ENCODE measurements around the gene NT5C2. TPM values are rescaled to one million over a fixed set of nuclear protein-coding genes. Genes with fewer than 3 reads are reported as not detected.

The NT5C2 gene
- total RNA-seq, 1 experiment from 2014 or later, result 76.1 TPM

- ChIA-PET CTCF (no interaction called here), POLR2A (no interaction called here)
- H3K4me1 Mint-ChIP-seq, result peaks cover 14% of the 10 kb centered on the region
- TF ChIP-seq, protein P1, sequence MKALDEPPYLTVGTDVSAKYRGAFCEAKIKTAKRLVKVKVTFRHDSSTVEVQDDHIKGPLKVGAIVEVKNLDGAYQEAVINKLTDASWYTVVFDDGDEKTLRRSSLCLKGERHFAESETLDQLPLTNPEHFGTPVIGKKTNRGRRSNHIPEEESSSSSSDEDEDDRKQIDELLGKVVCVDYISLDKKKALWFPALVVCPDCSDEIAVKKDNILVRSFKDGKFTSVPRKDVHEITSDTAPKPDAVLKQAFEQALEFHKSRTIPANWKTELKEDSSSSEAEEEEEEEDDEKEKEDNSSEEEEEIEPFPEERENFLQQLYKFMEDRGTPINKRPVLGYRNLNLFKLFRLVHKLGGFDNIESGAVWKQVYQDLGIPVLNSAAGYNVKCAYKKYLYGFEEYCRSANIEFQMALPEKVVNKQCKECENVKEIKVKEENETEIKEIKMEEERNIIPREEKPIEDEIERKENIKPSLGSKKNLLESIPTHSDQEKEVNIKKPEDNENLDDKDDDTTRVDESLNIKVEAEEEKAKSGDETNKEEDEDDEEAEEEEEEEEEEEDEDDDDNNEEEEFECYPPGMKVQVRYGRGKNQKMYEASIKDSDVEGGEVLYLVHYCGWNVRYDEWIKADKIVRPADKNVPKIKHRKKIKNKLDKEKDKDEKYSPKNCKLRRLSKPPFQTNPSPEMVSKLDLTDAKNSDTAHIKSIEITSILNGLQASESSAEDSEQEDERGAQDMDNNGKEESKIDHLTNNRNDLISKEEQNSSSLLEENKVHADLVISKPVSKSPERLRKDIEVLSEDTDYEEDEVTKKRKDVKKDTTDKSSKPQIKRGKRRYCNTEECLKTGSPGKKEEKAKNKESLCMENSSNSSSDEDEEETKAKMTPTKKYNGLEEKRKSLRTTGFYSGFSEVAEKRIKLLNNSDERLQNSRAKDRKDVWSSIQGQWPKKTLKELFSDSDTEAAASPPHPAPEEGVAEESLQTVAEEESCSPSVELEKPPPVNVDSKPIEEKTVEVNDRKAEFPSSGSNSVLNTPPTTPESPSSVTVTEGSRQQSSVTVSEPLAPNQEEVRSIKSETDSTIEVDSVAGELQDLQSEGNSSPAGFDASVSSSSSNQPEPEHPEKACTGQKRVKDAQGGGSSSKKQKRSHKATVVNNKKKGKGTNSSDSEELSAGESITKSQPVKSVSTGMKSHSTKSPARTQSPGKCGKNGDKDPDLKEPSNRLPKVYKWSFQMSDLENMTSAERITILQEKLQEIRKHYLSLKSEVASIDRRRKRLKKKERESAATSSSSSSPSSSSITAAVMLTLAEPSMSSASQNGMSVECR (CRISPR knock-in tag; IDR thresholded peaks at IDR 0.05; ENCODE audit: borderline replicate concordance), result no peak
- TF ChIP-seq FOXP1 (CRISPR knock-in tag; IDR thresholded peaks at IDR 0.05; ENCODE audit: borderline replicate concordance), result no peak
- TF ChIP-seq ELF4 (CRISPR knock-in tag; IDR thresholded peaks at IDR 0.05; ENCODE audit: low read depth), result no peak
- TF ChIP-seq GABPB1 (CRISPR knock-in tag; IDR thresholded peaks at IDR 0.05), result no peak
- TF ChIP-seq, protein P2, sequence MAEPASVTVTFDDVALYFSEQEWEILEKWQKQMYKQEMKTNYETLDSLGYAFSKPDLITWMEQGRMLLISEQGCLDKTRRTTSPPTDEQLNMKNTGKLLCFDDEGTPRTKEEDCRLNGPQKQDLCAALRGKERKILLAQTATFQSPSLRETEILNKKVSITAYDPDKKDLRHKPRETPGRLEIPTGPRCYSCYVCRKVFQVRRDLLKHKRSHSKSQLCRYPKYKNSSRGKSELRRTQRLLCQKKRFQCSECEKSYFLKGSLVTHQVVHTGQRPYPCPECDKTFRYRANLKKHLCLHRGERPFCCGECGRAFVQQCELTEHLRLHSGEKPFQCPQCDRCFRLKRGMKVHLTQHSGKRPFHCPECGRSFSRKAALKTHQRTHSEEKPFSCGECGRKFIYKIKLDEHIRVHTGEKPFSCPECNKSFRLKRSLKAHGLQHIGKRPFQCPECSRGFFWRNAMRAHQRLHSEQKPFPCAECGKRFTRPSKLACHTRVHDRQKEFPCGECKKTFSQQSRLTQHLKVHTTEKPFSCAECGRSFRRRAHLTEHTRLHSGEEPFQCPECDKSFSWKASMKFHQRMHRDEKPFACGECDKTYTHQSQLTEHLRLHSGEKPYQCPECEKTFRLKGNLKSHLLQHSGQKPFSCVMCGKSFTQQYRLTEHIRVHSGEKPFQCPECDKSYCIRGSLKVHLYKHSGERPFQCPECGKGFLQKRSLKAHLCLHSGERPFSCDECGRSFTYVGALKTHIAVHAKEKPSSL (CRISPR knock-in tag; conservative IDR thresholded peaks at IDR 0.05), result no peak
- no peak for TF ChIP-seq MAX (CRISPR knock-in tag; IDR thresholded peaks at IDR 0.05)
- no peak for TF ChIP-seq JAZF1 (CRISPR knock-in tag; IDR thresholded peaks at IDR 0.05)
- TF ChIP-seq ATF6 (CRISPR knock-in tag; IDR thresholded peaks at IDR 0.05), result no peak
- no peak for TF ChIP-seq NR3C1 (CRISPR knock-in tag; conservative IDR thresholded peaks at IDR 0.05; ENCODE audit: low read depth)
- TF ChIP-seq GRHL2 (CRISPR knock-in tag; IDR thresholded peaks at IDR 0.05; ENCODE audit: insufficient replicate concordance, severe bottlenecking), result no peak
- no peak for TF ChIP-seq E2F5 (CRISPR knock-in tag; IDR thresholded peaks at IDR 0.05)
- H3K4me3 Mint-ChIP-seq, result no peak overlapping the region
- no peaks in the 10 kb centered on the region for H3K27me3 Mint-ChIP-seq (ENCODE audit: low read depth)
- H3K27ac Mint-ChIP-seq, result no peak overlapping the region
- DNase-seq (ENCODE audit: low spot score) (no peak), ATAC-seq (no peak)
- peaks cover 47% of the 10 kb centered on the region for H3K36me3 Mint-ChIP-seq
- H3K9me3 Mint-ChIP-seq, result no peaks in the 10 kb centered on the region
Observed at GRCh38 chr10:103098240-103098639, 94.8 kb downstream of the NT5C2 start.

- Mint-ChIP-seq H3K27me3 (ENCODE audit: low read depth) (no peaks in the 10 kb centered on the region), H3K9me3 (no peaks in the 10 kb centered on the region), H3K4me3 (no peak overlapping the region), H3K36me3 (peaks cover 64% of the 10 kb centered on the region), H3K27ac (peak overlapping the region; percentile 43), H3K4me1 (no peaks in the 10 kb centered on the region)
- POLR2A ChIA-PET, result no interaction called here
- ATAC-seq (no peak), DNase-seq (ENCODE audit: low spot score) (no peak)
- CTCF ChIA-PET, result interaction anchor here (2.2 kb wide), 1 partner anchor 148 kb away, joined by 8 read pairs; no protein-coding TSS in a partner anchor
- TF ChIP-seq CDX4 (CRISPR knock-in tag; IDR thresholded peaks at IDR 0.05; ENCODE audit: borderline replicate concordance), result no peak
- no peak for TF ChIP-seq IRF2 (CRISPR knock-in tag; IDR thresholded peaks at IDR 0.05; ENCODE audit: borderline replicate concordance, low read depth)
- no peak for TF ChIP-seq PRDM15 (CRISPR knock-in tag; IDR thresholded peaks at IDR 0.05)
- TF ChIP-seq, protein P1 (CRISPR knock-in tag; IDR thresholded peaks at IDR 0.05; ENCODE audit: borderline replicate concordance), result no peak
- no peak for TF ChIP-seq RORB (CRISPR knock-in tag; IDR thresholded peaks at IDR 0.05)
Observed at GRCh38 chr10:103096130-103096529, 96.9 kb downstream of the NT5C2 start.
